Neuron (in vitro differentiated cells): ENCODE results near the gene FRS2.

Experiments used
- H2AFZ ChIP-seq: one replicate; pipeline ENCODE4 v1.6.1; 2013; ENCODE audit warnings: low read depth, mild to moderate bottlenecking, inconsistent platforms, low read length, moderate library complexity
- H3K27me3 ChIP-seq: one replicate; pipeline ENCODE4 v1.6.1; 2013; ENCODE audit warnings: low read length; ENCODE audit not compliant: insufficient read depth
- H3K36me3 ChIP-seq: one replicate; pipeline ENCODE4 v1.6.1; 2013; ENCODE audit warnings: low read length; ENCODE audit not compliant: insufficient read depth
- H3K4me1 ChIP-seq: one replicate; pipeline ENCODE4 v1.6.1; 2013; ENCODE audit warnings: low read length; ENCODE audit not compliant: insufficient read depth
- H3K4me3 ChIP-seq: 2 replicates; pipeline ENCODE4 v1.5.1; 2013; ENCODE audit warnings: mild to moderate bottlenecking, low read length, moderate library complexity
- H3K9me3 ChIP-seq: one replicate; pipeline ENCODE4 v1.6.1; 2013; ENCODE audit warnings: low read length

Gene FRS2

GRCh38 chr12:69513297-69513696 is 43.1 kb downstream of the FRS2 start:
- H2AFZ ChIP-seq: no peak overlapping the region
- no peaks in the 10 kb centered on the region for H3K27me3 ChIP-seq
- H3K4me1 ChIP-seq: peaks cover 20% of the 10 kb centered on the region
- no peaks in the 10 kb centered on the region for H3K9me3 ChIP-seq
- H3K4me3 ChIP-seq: no peak overlapping the region
- no peaks in the 10 kb centered on the region for H3K36me3 ChIP-seq

- no peaks in the 10 kb centered on the region for H3K27me3 ChIP-seq
- no peak overlapping the region for H3K4me3 ChIP-seq
- H2AFZ ChIP-seq: no peak overlapping the region
- H3K4me1 ChIP-seq: peaks cover 20% of the 10 kb centered on the region
- H3K9me3 ChIP-seq: no peaks in the 10 kb centered on the region
- H3K36me3 ChIP-seq: no peaks in the 10 kb centered on the region
Observed at GRCh38 chr12:69514111-69514510, 43.9 kb downstream of the FRS2 start.

GRCh38 chr12:69514845-69515244 is 44.7 kb downstream of the FRS2 start:
- H3K9me3 ChIP-seq: no peaks in the 10 kb centered on the region
- no peaks in the 10 kb centered on the region for H3K36me3 ChIP-seq
- no peak overlapping the region for H3K4me3 ChIP-seq
- H3K4me1 ChIP-seq: peaks cover 16% of the 10 kb centered on the region
- H3K27me3 ChIP-seq: no peaks in the 10 kb centered on the region
- no peak overlapping the region for H2AFZ ChIP-seq

GRCh38 chr12:69515394-69515930 is 45.3 kb downstream of the FRS2 start:
- peaks cover 10% of the 10 kb centered on the region for H3K4me1 ChIP-seq
- H3K9me3 ChIP-seq: peaks cover under 1% of the 10 kb centered on the region
- H3K36me3 ChIP-seq: no peaks in the 10 kb centered on the region
- no peaks in the 10 kb centered on the region for H3K27me3 ChIP-seq
- H2AFZ ChIP-seq: no peak overlapping the region
- no peak overlapping the region for H3K4me3 ChIP-seq

- H3K27me3 ChIP-seq: no peaks in the 10 kb centered on the region
- H3K4me1 ChIP-seq: peaks cover 8% of the 10 kb centered on the region
- no peak overlapping the region for H3K4me3 ChIP-seq
- H3K36me3 ChIP-seq: no peaks in the 10 kb centered on the region
- H2AFZ ChIP-seq: no peak overlapping the region
- peaks cover 3% of the 10 kb centered on the region for H3K9me3 ChIP-seq
Observed at GRCh38 chr12:69516950-69517349, 46.8 kb downstream of the FRS2 start.

- H3K4me3 ChIP-seq: no peak overlapping the region
- peaks cover 3% of the 10 kb centered on the region for H3K9me3 ChIP-seq
- H3K27me3 ChIP-seq: no peaks in the 10 kb centered on the region
- no peaks in the 10 kb centered on the region for H3K36me3 ChIP-seq
- H2AFZ ChIP-seq: no peak overlapping the region
- peaks cover 8% of the 10 kb centered on the region for H3K4me1 ChIP-seq
Observed at GRCh38 chr12:69517406-69517805, 47.2 kb downstream of the FRS2 start.

GRCh38 chr12:69519871-69520270 is 49.7 kb downstream of the FRS2 start:
- Histone ChIP-seq H3K4me3 (no peak overlapping the region), H3K4me1 (peaks cover 5% of the 10 kb centered on the region), H3K9me3 (peaks cover 5% of the 10 kb centered on the region), H3K27me3 (no peaks in the 10 kb centered on the region), H3K36me3 (no peaks in the 10 kb centered on the region), H2AFZ (no peak overlapping the region)

GRCh38 chr12:69523433-69524330 is 53.5 kb downstream of the FRS2 start:
- Histone ChIP-seq H3K36me3 (no peaks in the 10 kb centered on the region), H2AFZ (no peak overlapping the region), H3K4me1 (no peaks in the 10 kb centered on the region), H3K4me3 (no peak overlapping the region), H3K9me3 (peaks cover 5% of the 10 kb centered on the region), H3K27me3 (no peaks in the 10 kb centered on the region)

- no peaks in the 10 kb centered on the region for H3K27me3 ChIP-seq
- H3K9me3 ChIP-seq: peaks cover 5% of the 10 kb centered on the region
- H3K4me3 ChIP-seq: no peak overlapping the region
- no peaks in the 10 kb centered on the region for H3K36me3 ChIP-seq
- no peak overlapping the region for H2AFZ ChIP-seq
- H3K4me1 ChIP-seq: no peaks in the 10 kb centered on the region
Observed at GRCh38 chr12:69524331-69524630, 54.1 kb downstream of the FRS2 start.

- Histone ChIP-seq H3K4me1 (no peaks in the 10 kb centered on the region), H3K36me3 (no peaks in the 10 kb centered on the region), H3K4me3 (no peak overlapping the region), H2AFZ (no peak overlapping the region), H3K9me3 (peaks cover 5% of the 10 kb centered on the region), H3K27me3 (no peaks in the 10 kb centered on the region)
Observed at GRCh38 chr12:69524755-69525469, 54.7 kb downstream of the FRS2 start.

GRCh38 chr12:69527506-69528272 is 57.5 kb downstream of the FRS2 start:
- Histone ChIP-seq H3K4me3 (no peak overlapping the region), H3K36me3 (peaks cover 5% of the 10 kb centered on the region), H3K27me3 (no peaks in the 10 kb centered on the region), H2AFZ (no peak overlapping the region), H3K9me3 (peaks cover 5% of the 10 kb centered on the region), H3K4me1 (peaks cover 3% of the 10 kb centered on the region)

- no peak overlapping the region for H3K4me3 ChIP-seq
- H3K27me3 ChIP-seq: no peaks in the 10 kb centered on the region
- H3K4me1 ChIP-seq: peaks cover 15% of the 10 kb centered on the region
- H2AFZ ChIP-seq: no peak overlapping the region
- H3K9me3 ChIP-seq: peaks cover 2% of the 10 kb centered on the region
- peaks cover 5% of the 10 kb centered on the region for H3K36me3 ChIP-seq
Observed at GRCh38 chr12:69529021-69529420, 58.8 kb downstream of the FRS2 start.

- Histone ChIP-seq H2AFZ (no peak overlapping the region), H3K4me3 (peak overlapping the region; percentile 6), H3K27me3 (no peaks in the 10 kb centered on the region), H3K36me3 (peaks cover 8% of the 10 kb centered on the region), H3K4me1 (peaks cover 32% of the 10 kb centered on the region), H3K9me3 (peaks cover 6% of the 10 kb centered on the region)
Observed at GRCh38 chr12:69533844-69534243, 63.7 kb downstream of the FRS2 start.
